Activated T-helper 17 cell treated with anti-CD3 and anti-CD28 coated beads, Interleukin-2, amount 50 U/mL, for 72 hours (primary cell): ENCODE measurements around the gene NAA10. TPM values are rescaled to one million over a fixed set of nuclear protein-coding genes. Genes with fewer than 3 reads are reported as not detected.

Experiments
- ATAC-seq: fragments of 150-1000 bp; cut with Tn5 transposase; replicated peaks from 2 replicates; pipeline ENCODE4 v1.10.0; 2021; ENCODE audit warnings: mild to moderate bottlenecking, moderate library complexity
- H3K27ac Mint-ChIP-seq: one replicate; pipeline ENCODE4 v1.8.0; 2022; ENCODE audit warnings: mixed read lengths
- H3K27me3 Mint-ChIP-seq: one replicate; pipeline ENCODE4 v1.8.0; 2022; ENCODE audit warnings: mixed read lengths
- H3K36me3 Mint-ChIP-seq: one replicate; pipeline ENCODE4 v1.8.0; 2022; ENCODE audit warnings: low read depth, mild to moderate bottlenecking, mixed read lengths
- H3K4me1 Mint-ChIP-seq: one replicate; pipeline ENCODE4 v1.8.0; 2022; ENCODE audit warnings: mixed read lengths
- H3K4me3 Mint-ChIP-seq: one replicate; pipeline ENCODE4 v1.8.0; 2022; ENCODE audit warnings: mild to moderate bottlenecking, mixed read lengths
- H3K9me3 Mint-ChIP-seq: one replicate; pipeline ENCODE4 v1.8.0; 2022; ENCODE audit warnings: mixed read lengths
- total RNA-seq, 2 donors: library from RNA; stranded (reverse); gene quantifications; one replicate each; pipeline ENCODE4 v1.2.3, GENCODE V29; 2022

The NAA10 gene
- total RNA-seq, 2 donors from 2014 or later = 74.7 to 146 TPM

GRCh38 chrX:153885968-153886903, 48.6 kb downstream of the NAA10 start, which contains the start of gene L1CAM:
Gene L1CAM, minus strand, starts transcription at chrX:153886173. Its CDS starts 10,337 bp downstream, at chrX:153875836.
- ATAC-seq = peak; percentile 59
- no peaks in the 10 kb centered on the region for H3K4me1 Mint-ChIP-seq
- no peak within 1 kb of the TSS for H3K27ac Mint-ChIP-seq
- H3K4me3 Mint-ChIP-seq = peak within 1 kb of the TSS; percentile 27
- H3K9me3 Mint-ChIP-seq = no peaks in the 10 kb centered on the region
- peaks cover 4% of the 10 kb centered on the region for H3K27me3 Mint-ChIP-seq
- H3K36me3 Mint-ChIP-seq = no peaks in the 10 kb centered on the region

- no peak overlapping the region for H3K27ac Mint-ChIP-seq
- H3K36me3 Mint-ChIP-seq = no peaks in the 10 kb centered on the region
- H3K4me3 Mint-ChIP-seq = peak overlapping the region; percentile 27
- H3K4me1 Mint-ChIP-seq = no peaks in the 10 kb centered on the region
- peaks cover 4% of the 10 kb centered on the region for H3K27me3 Mint-ChIP-seq
- H3K9me3 Mint-ChIP-seq = no peaks in the 10 kb centered on the region
- peak; percentile 39 for ATAC-seq
Measured at GRCh38 chrX:153885208-153885787, 49.5 kb downstream of the NAA10 start.

DNA sequence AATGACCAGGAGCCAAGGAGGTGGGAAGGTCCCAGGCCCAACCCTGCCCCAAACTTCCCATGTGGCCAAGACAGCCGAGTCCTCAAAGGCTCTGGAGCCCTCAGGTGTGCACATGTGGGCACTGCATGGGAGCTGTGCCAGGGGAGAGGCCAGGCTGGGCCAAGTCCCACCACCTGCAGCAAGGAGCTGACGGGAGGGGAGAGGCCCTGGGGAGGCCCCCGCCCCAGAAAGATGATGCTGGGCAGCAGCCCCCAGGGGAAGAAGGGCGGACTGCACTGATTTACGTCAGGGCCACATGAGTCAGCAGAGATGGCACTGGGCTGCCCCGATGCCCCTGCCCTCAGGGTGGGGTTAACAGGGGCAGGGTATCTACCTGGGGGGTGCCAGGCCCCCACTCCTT, 50.2 kb downstream of the NAA10 start:
- H3K27me3 Mint-ChIP-seq = peaks cover 4% of the 10 kb centered on the region
- no peaks in the 10 kb centered on the region for H3K9me3 Mint-ChIP-seq
- ATAC-seq = peak; percentile 45
- no peaks in the 10 kb centered on the region for H3K36me3 Mint-ChIP-seq
- peak overlapping the region; percentile 27 for H3K4me3 Mint-ChIP-seq
- no peak overlapping the region for H3K27ac Mint-ChIP-seq
- H3K4me1 Mint-ChIP-seq = no peaks in the 10 kb centered on the region

DNA sequence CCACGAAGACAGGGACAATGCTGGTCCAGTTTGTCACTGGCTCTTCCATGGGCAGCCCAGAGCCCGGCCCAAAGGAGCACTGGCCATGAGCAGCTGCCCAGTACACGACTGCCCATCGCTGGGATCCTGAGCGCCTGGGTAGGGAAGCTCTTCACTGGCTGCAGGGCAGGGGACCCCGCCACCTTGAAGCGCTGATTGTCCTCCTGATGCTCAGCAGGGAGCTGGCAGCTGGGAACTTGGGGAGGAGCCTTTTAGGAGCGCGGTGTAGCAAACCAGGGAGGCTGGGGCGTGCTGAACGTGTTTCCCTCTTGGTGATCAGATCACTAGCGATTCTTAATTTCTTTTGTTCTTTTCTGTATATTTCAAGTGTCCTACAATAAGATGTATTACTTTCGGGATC, 50.7 kb downstream of the NAA10 start:
- peaks cover 5% of the 10 kb centered on the region for H3K27me3 Mint-ChIP-seq
- peak overlapping the region; percentile 27 for H3K4me3 Mint-ChIP-seq
- ATAC-seq = no peak
- H3K36me3 Mint-ChIP-seq = no peaks in the 10 kb centered on the region
- H3K9me3 Mint-ChIP-seq = no peaks in the 10 kb centered on the region
- H3K27ac Mint-ChIP-seq = no peak overlapping the region
- peaks cover under 1% of the 10 kb centered on the region for H3K4me1 Mint-ChIP-seq

DNA sequence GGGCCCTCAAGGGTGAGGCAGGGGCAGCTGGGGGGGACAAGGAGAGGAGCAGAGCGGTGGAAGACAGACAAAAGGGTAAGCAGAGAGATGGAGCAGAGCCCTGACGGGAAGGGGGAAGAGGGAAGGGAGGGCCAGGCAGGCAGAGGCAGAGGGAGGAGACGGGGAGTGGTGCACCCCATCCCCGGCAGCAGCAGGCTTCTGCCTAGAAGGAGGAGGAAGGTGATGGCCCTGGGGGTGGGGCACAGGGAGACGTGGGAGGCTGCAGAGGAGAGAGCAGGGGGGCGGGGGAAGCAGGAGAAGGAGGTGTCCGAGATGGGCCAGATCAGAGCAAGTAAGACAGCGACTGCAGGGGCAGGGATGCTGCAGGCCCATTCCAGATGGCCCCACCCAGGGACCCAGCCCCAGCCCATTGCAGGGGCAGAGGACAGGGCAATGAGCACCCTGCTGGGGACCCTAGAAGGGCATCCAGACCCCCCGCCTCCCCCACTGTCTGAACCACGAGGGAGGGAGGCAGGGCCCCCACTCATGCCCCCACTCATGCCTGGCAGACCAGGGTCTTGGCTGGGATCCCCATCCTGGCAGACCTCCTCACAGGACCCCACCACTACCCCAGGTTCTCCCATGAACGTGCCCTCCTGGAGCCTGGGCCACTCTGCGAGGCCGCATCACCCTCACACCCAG, 51.5 kb downstream of the NAA10 start:
- Mint-ChIP-seq H3K36me3 (no peaks in the 10 kb centered on the region), H3K27me3 (peaks cover 10% of the 10 kb centered on the region), H3K4me1 (peaks cover 4% of the 10 kb centered on the region), H3K4me3 (no peak overlapping the region), H3K27ac (no peak overlapping the region), H3K9me3 (no peaks in the 10 kb centered on the region)
- ATAC-seq = no peak

DNA sequence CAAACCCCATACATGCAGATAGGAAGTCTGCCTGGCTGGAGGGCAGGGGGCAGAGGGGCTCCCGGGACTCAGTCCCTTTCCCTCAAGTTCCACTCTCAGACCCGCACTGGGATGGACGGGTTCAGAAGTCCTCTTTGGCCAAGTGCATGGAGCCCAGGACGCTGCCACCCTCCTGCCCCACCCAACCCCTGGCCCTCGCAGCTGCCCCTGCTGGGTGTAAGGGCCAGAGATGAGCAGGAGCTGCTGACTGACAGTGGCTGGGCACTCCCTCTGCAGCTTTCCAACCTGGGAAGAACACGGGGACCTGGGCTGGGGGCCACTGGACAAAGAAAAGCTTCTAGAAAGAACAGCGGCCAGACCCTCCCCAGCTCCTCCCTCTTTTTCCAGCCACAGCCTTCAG, 52.3 kb downstream of the NAA10 start:
- Mint-ChIP-seq H3K9me3 (no peaks in the 10 kb centered on the region), H3K4me1 (peaks cover 4% of the 10 kb centered on the region), H3K27me3 (peaks cover 10% of the 10 kb centered on the region), H3K27ac (no peak overlapping the region), H3K36me3 (no peaks in the 10 kb centered on the region), H3K4me3 (no peak overlapping the region)
- no peak for ATAC-seq

DNA sequence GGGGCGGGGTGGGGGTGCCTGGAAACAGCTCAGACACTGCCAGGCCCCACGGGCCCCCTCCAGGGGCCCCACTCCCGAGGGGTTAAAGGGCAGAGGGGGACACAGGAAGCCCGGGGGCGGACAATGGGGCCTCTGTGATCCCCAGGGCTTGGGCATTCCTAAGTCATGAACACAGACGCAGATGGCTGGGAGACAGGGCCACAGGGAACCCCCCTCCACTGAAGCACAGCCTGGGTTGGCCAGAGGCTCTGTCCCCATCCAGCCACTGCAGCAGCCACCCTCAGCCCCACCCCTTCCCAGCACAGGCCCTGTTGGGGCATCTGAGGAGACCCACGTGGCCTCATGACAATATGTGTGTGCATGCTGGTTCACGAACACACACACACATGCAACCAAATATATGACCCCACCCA, 52.7 kb downstream of the NAA10 start:
- Mint-ChIP-seq H3K27me3 (peaks cover 10% of the 10 kb centered on the region), H3K9me3 (no peaks in the 10 kb centered on the region), H3K4me1 (peaks cover 4% of the 10 kb centered on the region), H3K4me3 (no peak overlapping the region), H3K36me3 (no peaks in the 10 kb centered on the region), H3K27ac (no peak overlapping the region)
- ATAC-seq = no peak

- H3K36me3 Mint-ChIP-seq = no peaks in the 10 kb centered on the region
- no peak overlapping the region for H3K27ac Mint-ChIP-seq
- peaks cover 4% of the 10 kb centered on the region for H3K4me1 Mint-ChIP-seq
- no peaks in the 10 kb centered on the region for H3K9me3 Mint-ChIP-seq
- no peak overlapping the region for H3K4me3 Mint-ChIP-seq
- ATAC-seq = no peak
- H3K27me3 Mint-ChIP-seq = peaks cover 11% of the 10 kb centered on the region
Measured at GRCh38 chrX:153881281-153881680, 53.6 kb downstream of the NAA10 start.

DNA sequence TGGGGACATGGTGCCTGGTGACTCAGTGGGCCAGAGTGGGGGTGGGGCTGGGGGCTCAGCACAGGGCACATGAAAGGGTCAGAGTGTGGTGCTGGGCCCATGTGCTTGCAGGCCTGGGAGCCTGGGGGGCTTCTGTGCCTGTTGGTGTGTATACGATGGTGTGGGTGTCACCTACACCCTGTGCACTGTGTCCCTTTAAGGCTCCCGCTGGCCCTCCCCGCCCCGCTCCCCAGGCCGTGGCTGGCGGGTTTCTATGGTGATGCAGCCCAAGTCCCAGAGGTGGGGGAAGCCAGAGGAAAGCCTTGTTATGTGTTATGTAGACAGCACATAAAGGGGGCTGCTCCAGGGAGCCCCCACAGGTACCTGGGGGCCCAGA, 54.4 kb downstream of the NAA10 start:
- no peaks in the 10 kb centered on the region for H3K36me3 Mint-ChIP-seq
- ATAC-seq = no peak
- H3K27ac Mint-ChIP-seq = no peak overlapping the region
- peaks cover 4% of the 10 kb centered on the region for H3K4me1 Mint-ChIP-seq
- H3K27me3 Mint-ChIP-seq = peaks cover 14% of the 10 kb centered on the region
- H3K9me3 Mint-ChIP-seq = no peaks in the 10 kb centered on the region
- no peak overlapping the region for H3K4me3 Mint-ChIP-seq

- peaks cover 4% of the 10 kb centered on the region for H3K4me1 Mint-ChIP-seq
- H3K36me3 Mint-ChIP-seq = no peaks in the 10 kb centered on the region
- no peak overlapping the region for H3K27ac Mint-ChIP-seq
- peaks cover 14% of the 10 kb centered on the region for H3K27me3 Mint-ChIP-seq
- no peak for ATAC-seq
- no peak overlapping the region for H3K4me3 Mint-ChIP-seq
- H3K9me3 Mint-ChIP-seq = no peaks in the 10 kb centered on the region
Measured at GRCh38 chrX:153879741-153880439, 54.9 kb downstream of the NAA10 start.

Other genes with a start within 250 kb of the NAA10 start
- gene SLC6A8, start 247.1 kb downstream of the NAA10 start, total RNA-seq = 10 to 100 TPM in 1 of 2 donors, 1 to 10 TPM in 1; 1.1 to 26.1 TPM
- 100 to 1,000 TPM; 115 to 170 TPM for gene BCAP31, start 210.7 kb downstream of the NAA10 start, total RNA-seq
- 1 to 10 TPM; 6.7 to 9.4 TPM for gene ABCD1, start 210.2 kb downstream of the NAA10 start, total RNA-seq
- 1 to 10 TPM in 1 of 2 donors, under 1 TPM in 1; 0.45 to 7.9 TPM for gene PLXNB3, start 170.8 kb downstream of the NAA10 start, total RNA-seq
- not detected for gene SRPK3, start 154.0 kb downstream of the NAA10 start, total RNA-seq
- gene IDH3G, start 140.7 kb downstream of the NAA10 start, total RNA-seq = 10 to 100 TPM; 62.0 to 82.2 TPM
- 100 to 1,000 TPM; 150 to 152 TPM for gene SSR4, start 140.4 kb downstream of the NAA10 start, total RNA-seq
- gene PDZD4, start 104.5 kb downstream of the NAA10 start, total RNA-seq = 1 to 10 TPM; 1.3 to 8.0 TPM
- gene L1CAM, start 48.9 kb downstream of the NAA10 start, total RNA-seq = 1 to 10 TPM; 2.3 to 2.4 TPM
- under 1 TPM in 1 of 2 donors, not detected in 1; 0.32 TPM for gene AVPR2, start 30.4 kb downstream of the NAA10 start, total RNA-seq
- gene ARHGAP4, start 8.8 kb downstream of the NAA10 start, total RNA-seq = 100 to 1,000 TPM; 105 to 147 TPM
- 1 to 10 TPM; 4.7 to 4.9 TPM for gene RENBP, start 9.6 kb upstream of the NAA10 start, total RNA-seq
- 100 to 1,000 TPM in 1 of 2 donors, 10 to 100 TPM in 1; 85.5 to 134 TPM for gene HCFC1, start 36.8 kb upstream of the NAA10 start, total RNA-seq
- gene TMEM187, start 37.7 kb upstream of the NAA10 start, total RNA-seq = 1 to 10 TPM; 7.1 to 7.8 TPM
- 100 to 1,000 TPM; 113 to 224 TPM for gene IRAK1, start 84.9 kb upstream of the NAA10 start, total RNA-seq
- 10 to 100 TPM; 72.2 to 87.8 TPM for gene MECP2, start 162.7 kb upstream of the NAA10 start, total RNA-seq
- not detected for gene OPN1LW, start 209.2 kb upstream of the NAA10 start, total RNA-seq
- not detected for gene OPN1MW, start 247.6 kb upstream of the NAA10 start, total RNA-seq